ENCODE measurements around the gene NFS1.

DNA sequence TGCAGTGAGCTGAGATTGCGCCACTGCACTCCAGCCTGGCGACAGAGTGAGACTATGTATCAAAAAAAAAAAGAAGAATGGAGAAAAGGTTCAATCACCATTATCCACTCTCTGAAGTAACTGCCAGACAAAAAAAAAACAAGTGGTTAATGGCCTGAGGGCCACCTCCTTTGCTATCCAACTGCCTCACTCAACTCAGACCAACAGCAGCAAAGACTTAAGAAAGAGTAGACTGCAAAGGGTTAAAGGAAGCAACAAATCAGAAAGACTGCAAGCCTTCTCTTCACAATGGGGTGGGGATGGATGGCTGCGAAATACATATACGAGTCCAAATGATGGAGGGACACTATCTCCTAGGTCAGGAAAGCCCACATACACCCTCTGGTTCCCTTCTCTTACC lies 3.2 kb downstream of the NFS1 start:
- TF ChIP-seq, protein P1, sequence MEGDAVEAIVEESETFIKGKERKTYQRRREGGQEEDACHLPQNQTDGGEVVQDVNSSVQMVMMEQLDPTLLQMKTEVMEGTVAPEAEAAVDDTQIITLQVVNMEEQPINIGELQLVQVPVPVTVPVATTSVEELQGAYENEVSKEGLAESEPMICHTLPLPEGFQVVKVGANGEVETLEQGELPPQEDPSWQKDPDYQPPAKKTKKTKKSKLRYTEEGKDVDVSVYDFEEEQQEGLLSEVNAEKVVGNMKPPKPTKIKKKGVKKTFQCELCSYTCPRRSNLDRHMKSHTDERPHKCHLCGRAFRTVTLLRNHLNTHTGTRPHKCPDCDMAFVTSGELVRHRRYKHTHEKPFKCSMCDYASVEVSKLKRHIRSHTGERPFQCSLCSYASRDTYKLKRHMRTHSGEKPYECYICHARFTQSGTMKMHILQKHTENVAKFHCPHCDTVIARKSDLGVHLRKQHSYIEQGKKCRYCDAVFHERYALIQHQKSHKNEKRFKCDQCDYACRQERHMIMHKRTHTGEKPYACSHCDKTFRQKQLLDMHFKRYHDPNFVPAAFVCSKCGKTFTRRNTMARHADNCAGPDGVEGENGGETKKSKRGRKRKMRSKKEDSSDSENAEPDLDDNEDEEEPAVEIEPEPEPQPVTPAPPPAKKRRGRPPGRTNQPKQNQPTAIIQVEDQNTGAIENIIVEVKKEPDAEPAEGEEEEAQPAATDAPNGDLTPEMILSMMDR (IDR thresholded peaks at IDR 0.05): no peak
- no peak for TF ChIP-seq POLR2A (IDR thresholded peaks at IDR 0.05)
